GM18508 (cell line): Measurements from ENCODE around the gene TTYH1.
"Not testable (repeated sequence)": the region's sequence is repeated elsewhere in the genome, so short reads cannot be mapped to it uniquely, and the experiment has no call there.

Experiments
- ATAC-seq: cut with Tn5 transposase; IDR thresholded peaks from one replicate; pipeline ENCODE4 v1.9.1; 2021; ENCODE audit warnings: moderate number of reproducible peaks; ENCODE audit not compliant: insufficient read depth, unreplicated experiment

Gene TTYH1

GRCh38 chr19:54415208-54415900 is at the start of gene TTYH1:
TSS of gene TTYH1 (plus strand) at chr19:54415464. CDS start at chr19:54415553, 89 bp downstream.
- ATAC-seq: no peak

- ATAC-seq: not testable (repeated sequence)
Observed at GRCh38 chr19:54365798-54366197, 49.5 kb upstream of the TTYH1 start.

- no peak for ATAC-seq
Observed at GRCh38 chr19:54366811-54367210, 48.5 kb upstream of the TTYH1 start.

DNA sequence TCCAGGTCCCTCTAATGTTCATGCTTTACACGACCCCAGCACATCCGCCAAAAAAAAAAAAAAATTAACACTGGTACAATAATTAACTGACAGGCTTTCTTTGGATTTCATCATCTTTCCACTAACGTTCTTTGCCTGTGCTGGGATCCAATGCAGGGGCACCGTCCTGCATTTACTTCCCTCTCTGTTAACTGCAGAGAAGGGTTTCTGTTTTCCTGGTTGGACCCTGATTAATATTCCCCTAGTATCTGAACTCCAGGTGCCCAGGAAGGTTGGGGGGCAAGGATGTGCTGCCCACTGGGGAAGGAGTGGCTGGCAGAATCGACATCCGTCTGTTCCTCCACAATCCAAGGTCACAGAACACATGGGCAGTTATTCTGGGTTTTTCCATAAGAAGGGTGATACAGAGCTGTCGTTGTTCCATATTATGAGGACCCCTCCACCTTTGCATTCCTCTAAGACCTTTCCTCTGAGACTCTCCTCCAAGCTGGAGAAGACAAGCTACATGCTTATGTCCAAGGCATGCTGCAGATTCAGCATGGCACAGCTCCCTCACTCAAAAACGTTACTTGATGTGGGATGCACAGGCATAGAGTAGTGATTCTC is 46.1 kb upstream of the TTYH1 start:
- ATAC-seq: no peak

DNA sequence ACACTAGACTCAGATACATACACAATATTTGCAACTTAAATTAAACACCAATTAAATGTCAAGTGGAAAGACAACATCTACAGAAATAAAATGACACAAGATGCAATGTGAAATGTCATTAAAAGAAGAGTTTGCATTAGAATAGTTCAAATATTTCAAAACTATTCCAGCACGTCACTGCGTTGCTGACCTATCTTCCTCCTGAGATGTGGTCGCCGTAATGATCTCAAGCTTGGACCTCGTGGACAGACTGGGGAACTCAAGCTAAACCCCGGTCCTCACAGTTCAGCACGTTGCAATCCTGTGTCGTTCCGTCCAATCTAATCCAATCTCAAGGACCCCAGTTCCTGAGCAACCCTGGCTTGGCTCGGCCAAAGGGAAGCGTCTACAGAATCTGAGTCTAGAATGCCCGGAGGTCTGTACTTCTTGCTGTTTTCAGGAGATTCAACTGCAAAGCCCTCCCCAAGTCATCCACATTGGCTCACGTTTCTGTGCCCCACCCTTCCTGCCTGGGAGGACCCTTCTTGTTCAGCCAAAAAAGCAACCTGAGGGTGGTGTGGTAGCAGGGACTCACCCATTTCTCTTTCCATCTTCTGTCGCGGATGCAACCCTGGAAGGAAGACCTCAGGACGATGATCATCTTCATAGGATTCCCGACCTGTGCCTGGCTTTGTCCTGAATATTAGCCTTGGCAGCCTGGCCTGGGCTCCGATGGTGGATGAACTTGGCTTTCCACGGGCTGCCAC is 45.4 kb upstream of the TTYH1 start:
- ATAC-seq: not testable (repeated sequence)

- ATAC-seq: not testable (repeated sequence)
Observed at GRCh38 chr19:54370434-54370796, 44.8 kb upstream of the TTYH1 start.

DNA sequence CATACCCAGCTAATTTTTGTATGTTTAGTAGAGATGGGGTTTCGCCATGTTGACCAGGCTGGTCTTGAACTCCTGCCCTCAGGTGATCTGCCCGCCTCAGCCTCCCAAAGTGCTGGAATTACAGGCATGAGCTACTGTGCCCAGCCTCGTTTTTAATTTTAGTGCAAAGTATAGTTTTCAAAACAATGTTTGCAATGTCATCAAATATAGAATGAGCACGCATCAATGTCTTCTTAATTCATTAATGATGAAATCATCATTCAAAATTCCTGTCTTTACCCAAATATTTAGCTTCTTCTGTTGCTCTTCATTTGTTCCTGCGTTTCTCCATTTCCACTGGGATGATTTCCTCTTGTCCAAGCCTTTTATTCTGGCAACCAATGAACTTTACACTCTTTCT is 43.8 kb upstream of the TTYH1 start:
- ATAC-seq: not testable (repeated sequence)

DNA sequence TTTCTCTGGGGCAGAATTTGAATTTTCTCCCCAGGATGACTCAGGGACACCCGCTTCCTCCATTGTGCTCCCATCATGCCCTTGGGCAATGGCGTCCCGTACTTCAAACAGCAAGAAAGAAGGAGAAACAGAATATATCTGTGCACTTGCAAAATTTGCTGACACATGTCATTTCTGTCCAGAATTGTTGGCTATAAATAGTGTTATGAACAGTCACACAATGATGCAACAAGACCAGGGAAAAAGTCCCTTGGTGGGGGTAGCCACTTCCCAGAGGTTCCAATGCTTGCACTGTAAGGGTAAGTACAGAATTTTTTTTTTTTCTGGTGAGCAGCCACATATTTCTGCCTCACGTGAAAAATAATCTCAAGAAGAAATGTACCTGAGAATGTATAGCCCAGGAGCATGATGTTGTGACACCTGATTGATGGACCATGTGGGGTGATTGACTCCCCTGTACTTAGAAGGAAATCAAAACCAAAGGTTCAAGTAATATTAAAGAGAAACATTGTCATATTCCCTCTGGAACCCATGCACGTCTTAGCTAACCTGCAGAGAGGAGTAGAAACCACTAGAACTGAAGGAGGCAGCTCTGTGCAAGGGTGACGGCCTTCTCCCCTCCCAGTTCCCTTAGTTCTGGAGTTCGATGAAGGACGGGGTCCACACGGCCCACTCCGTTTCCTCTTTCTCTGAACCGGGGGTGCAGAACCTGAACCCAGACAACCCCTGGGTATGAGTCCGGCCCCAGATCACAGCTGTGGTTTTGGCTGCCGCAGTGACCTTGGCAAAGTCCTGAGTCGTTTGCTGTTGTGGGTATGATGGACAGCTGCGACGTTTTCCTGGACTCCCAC is 41.3 kb upstream of the TTYH1 start:
- ATAC-seq: no peak

GRCh38 chr19:54375181-54375938 is 39.9 kb upstream of the TTYH1 start:
- not testable (repeated sequence) for ATAC-seq

DNA sequence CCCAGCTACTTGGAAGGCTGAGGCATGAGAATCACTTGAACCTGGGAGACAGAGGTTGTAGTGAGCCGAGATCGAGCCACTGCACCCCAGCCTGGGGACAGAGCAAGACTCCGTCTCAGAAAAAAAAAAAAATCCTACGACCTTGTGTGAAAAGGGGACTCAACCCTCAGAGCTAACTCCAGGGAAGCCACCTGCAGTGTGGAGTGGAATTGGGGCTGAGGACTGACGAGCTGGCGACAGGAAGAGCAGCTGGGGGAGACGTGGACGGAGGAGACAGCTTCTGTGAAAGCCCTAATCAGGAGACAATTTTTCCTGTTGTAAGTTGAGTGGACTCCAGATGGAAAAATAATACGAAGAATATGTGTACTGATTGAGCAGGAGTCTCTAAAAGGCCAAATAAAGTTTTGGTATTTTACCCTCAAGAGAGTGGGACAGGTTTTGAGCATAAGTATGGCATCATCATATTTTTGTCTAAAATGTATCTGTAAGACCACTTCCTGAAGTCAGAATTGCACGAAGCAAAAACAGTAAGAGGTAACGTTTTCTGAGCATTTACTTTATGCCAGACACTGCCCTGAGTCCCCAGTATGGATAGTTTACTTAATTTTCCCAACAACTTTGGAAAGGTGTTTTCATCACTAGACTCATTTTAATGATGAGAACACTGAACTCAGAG is 38.5 kb upstream of the TTYH1 start:
- no peak for ATAC-seq

DNA sequence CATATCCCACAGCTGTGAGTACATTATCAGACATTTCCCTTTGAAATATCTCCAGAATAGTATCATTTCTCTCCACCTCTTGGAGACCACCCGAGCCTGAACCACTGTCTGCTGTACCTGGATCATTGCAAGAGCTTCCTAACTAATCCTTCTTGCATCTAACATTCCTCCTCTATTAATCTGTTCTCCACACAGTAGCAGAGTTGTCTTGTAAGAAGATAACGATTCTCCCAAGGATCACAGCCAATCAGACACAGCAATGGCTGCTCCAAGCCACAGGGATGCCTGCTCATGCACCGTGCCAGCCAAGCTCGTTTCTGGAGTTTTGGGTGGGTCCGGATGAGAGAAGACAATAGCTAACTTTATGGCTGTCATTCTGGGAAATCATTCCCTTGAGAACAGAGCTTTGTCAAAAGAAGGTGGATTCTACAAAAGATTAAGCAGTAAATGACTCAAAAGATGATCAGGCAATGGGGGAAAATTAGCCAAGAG is 36.0 kb upstream of the TTYH1 start:
- no peak for ATAC-seq

GRCh38 chr19:54380897-54381296 is 34.4 kb upstream of the TTYH1 start:
- no peak for ATAC-seq

DNA sequence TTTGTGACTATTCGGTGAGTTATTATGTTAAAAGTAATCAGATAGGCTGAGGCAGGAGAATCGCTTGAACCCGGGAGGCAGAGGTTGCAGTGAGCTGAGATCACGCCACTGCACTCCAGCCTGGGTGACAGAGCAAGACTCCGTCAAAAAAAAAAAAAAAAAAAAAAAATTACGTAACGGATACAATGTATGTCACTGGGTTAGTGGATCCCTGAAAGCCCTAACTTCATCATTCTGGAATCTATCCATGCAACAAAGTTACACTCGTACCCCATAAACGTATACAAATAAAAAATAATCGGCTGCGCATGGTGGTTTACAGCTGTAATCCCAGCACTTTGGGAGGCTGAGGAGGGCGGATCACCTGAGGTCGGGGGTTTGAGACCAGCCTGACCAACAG is 33.2 kb upstream of the TTYH1 start:
- not testable (repeated sequence) for ATAC-seq

DNA sequence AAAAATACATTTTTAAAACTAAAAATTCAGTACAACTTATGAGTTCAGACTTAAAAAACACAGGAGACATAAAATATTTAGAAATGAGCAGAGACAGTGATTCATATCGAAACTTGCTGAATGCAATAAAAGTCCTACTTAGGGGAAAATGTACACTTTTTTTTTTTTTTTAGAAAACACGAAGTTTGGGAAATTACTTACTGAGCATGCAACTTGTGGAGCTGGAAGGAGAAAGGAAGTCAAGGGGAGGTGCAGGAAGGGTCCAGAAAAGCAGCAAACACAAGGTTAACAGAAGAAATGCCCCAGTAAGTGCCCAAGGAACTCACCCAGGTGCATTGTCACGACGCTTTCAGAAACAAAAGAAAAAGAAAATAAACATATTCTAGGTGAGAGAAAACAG is 31.9 kb upstream of the TTYH1 start:
- no peak for ATAC-seq

GRCh38 chr19:54387991-54388801 is 27.1 kb upstream of the TTYH1 start:
- ATAC-seq: no peak

DNA sequence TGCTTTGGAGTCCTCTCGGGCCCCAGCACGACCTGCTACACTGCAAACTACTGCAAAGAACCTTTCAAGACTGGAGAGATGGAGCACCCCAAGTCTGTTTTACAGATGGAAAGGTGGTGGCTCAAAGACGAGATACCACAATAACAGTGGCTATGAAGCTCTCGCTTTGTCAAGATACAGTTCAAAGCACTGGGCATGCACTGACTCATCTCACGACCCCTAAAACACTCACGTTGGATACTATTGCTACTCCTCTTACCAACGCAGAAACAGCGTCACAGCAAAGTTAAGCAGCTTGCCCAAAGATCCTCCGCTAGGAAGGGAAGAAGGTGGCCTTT is 26.5 kb upstream of the TTYH1 start:
- no peak for ATAC-seq

GRCh38 chr19:54389553-54389952 is 25.7 kb upstream of the TTYH1 start:
- ATAC-seq: no peak

DNA sequence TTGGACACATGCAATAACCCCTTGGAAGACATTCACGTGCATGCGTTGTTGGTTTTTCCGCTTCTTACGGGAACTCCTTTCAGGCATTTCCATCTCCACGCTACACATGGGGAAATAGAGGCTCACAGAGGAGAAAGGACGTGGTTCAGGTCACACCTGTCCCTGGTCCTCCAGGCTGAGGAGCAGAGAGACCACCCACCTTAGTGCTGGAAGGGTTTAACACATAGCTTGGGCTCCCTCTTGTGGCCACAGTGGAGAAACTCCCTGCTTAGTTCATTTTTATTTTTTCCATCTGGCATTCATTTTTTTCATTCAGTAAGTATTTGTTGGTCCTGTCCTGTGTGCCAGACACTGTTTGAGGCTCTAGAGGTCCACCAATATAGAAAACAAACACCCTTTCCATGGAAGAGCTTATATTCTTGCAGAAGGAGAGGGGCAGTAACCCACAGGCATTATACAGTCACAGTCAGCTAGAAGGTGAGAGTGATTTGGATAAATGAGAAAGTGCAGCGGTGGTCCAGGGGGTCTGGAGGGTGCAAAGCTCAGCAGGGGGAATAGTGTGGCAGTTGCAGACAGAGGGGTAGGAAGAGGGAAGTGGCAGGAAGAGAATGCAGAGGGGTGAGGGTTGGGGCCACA is 24.2 kb upstream of the TTYH1 start:
- ATAC-seq: no peak
